SU-DHL-6 (cell line): Measurements from ENCODE around the gene KDM4B.

ENCODE experiments used
- CTCF ChIP-seq: fragments of 200-600 bp; sonication (generic); IDR thresholded peaks from one replicate; pipeline ENCODE4 v1.5.1; 2017; ENCODE audit warnings: antibody characterized with exemption, mild to moderate bottlenecking, low read length, moderate library complexity; ENCODE audit not compliant: insufficient read depth, poor library complexity, severe bottlenecking
- EZH2phosphoT487 ChIP-seq: fragments of 200-600 bp; sonication (generic), shearing (Covaris generic); conservative IDR thresholded peaks from 2 replicates; pipeline ENCODE4 v1.6.1; 2018; ENCODE audit warnings: mild to moderate bottlenecking, antibody characterized with exemption, low read length, moderate library complexity, mixed read lengths

GRCh38 chr19:5142725-5143097 is 173.8 kb downstream of the KDM4B start:
- TF ChIP-seq CTCF: no peak
- no peak for TF ChIP-seq EZH2phosphoT487
